SK-N-SH (cell line): ENCODE data around the gene ARL5B.
A peak's percentile ranks its signal among the peaks of the same experiment; 100 is the strongest.

ENCODE experiments used
- CTCF ChIP-seq: fragments of 200-600 bp; sonication (generic); IDR thresholded peaks from 2 replicates; pipeline ENCODE4 v1.6.1; 2017; ENCODE audit warnings: antibody characterized with exemption, mild to moderate bottlenecking, moderate library complexity
- EP300 ChIP-seq, 2 experiments: IDR thresholded peaks; 2 replicates each; pipeline versions ENCODE4 v1.4.0 to v1.6.1; 2012; ENCODE audit warnings: borderline replicate concordance in 1 of 2, low read depth in 1 of 2, low read length in 1 of 2
- FOXJ3 ChIP-seq: sonication (generic); formaldehyde crosslinking; IDR thresholded peaks from 2 replicates; pipeline ENCODE4 v1.5.1; 2020; ENCODE audit warnings: mild to moderate bottlenecking, missing genetic modification reagents
- GABPA ChIP-seq: IDR thresholded peaks from 2 replicates; pipeline ENCODE4 v1.4.0; 2012; ENCODE audit warnings: low read depth, mild to moderate bottlenecking
- GATA2 ChIP-seq: sonication (generic); formaldehyde crosslinking; IDR thresholded peaks from 2 replicates; pipeline ENCODE4 v1.5.0; 2020; ENCODE audit warnings: mild to moderate bottlenecking, missing genetic modification reagents
- POLR2AphosphoS5 ChIP-seq: IDR thresholded peaks from 2 replicates; pipeline ENCODE4 v1.6.1; 2012; ENCODE audit warnings: low read depth, low read length
- RCOR1 ChIP-seq: fragments of 150-350 bp; IDR thresholded peaks from 2 replicates; pipeline ENCODE4 v1.6.1; 2017; ENCODE audit warnings: antibody characterized with exemption, low read length
- RFX5 ChIP-seq: IDR thresholded peaks from 2 replicates; pipeline ENCODE4 v1.6.1; 2012; ENCODE audit warnings: mild to moderate bottlenecking, improper control_type of control experiment, low read length
- YY1 ChIP-seq: IDR thresholded peaks from 2 replicates; pipeline ENCODE4 v1.4.0; 2012; ENCODE audit warnings: low read depth, mild to moderate bottlenecking
- TF ChIP-seq, protein P1 (sequence below): IDR thresholded peaks from 2 replicates; pipeline ENCODE4 v1.4.0; 2012; ENCODE audit warnings: low read depth, borderline replicate concordance
- TF ChIP-seq, protein P2 (sequence below): IDR thresholded peaks from 2 replicates; pipeline ENCODE4 v1.4.0; 2012; ENCODE audit warnings: low read depth

DNA sequence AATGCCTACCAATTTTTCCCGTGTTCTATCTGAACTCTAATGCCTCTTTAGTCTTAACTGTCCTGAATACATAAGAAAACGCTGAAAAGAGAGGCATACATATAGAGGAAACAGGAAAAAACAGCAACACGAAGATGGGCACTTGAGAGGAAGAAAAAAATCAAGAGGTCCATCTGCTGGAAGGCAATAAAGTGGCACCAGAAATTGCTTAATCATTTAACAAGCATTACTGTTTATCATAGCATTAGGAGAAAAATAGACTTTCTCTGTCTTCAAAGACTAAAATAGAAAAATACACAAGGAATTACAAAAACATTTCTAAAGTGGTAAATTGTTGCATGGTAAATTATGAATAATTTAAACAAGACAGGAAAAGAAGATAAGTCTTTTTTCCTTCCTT lies 42.9 kb upstream of the ARL5B start:
- TF ChIP-seq CTCF (0 out of 2 replicates have a peak, but pooled peaks have one; percentile 20), RFX5 (no peak), GATA2 (CRISPR knock-in tag) (no peak), EP300 (IDR thresholded peaks at IDR 0.05; ENCODE audit: borderline replicate concordance in 1 of 2, low read depth in 1 of 2, low read length in 1 of 2) (no peak), RCOR1 (no peak), FOXJ3 (no peak), GABPA (no peak), YY1 (no peak), POLR2AphosphoS5 (no peak)
- TF ChIP-seq, protein P1, sequence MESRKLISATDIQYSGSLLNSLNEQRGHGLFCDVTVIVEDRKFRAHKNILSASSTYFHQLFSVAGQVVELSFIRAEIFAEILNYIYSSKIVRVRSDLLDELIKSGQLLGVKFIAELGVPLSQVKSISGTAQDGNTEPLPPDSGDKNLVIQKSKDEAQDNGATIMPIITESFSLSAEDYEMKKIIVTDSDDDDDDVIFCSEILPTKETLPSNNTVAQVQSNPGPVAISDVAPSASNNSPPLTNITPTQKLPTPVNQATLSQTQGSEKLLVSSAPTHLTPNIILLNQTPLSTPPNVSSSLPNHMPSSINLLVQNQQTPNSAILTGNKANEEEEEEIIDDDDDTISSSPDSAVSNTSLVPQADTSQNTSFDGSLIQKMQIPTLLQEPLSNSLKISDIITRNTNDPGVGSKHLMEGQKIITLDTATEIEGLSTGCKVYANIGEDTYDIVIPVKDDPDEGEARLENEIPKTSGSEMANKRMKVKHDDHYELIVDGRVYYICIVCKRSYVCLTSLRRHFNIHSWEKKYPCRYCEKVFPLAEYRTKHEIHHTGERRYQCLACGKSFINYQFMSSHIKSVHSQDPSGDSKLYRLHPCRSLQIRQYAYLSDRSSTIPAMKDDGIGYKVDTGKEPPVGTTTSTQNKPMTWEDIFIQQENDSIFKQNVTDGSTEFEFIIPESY = no peak
- TF ChIP-seq, protein P2, sequence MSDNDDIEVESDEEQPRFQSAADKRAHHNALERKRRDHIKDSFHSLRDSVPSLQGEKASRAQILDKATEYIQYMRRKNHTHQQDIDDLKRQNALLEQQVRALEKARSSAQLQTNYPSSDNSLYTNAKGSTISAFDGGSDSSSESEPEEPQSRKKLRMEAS = no peak
